WTC11 (cell line): ENCODE measurements around the gene DDI1.

Experiments
- AFF4 ChIP-seq: sonication (generic); formaldehyde crosslinking; IDR thresholded peaks from 2 replicates; pipeline ENCODE4 v1.8.1; 2023; ENCODE audit warnings: mild to moderate bottlenecking, missing genetic modification reagents, borderline replicate concordance
- CTCF ChIP-seq: fragments of 200-600 bp; IDR thresholded peaks from 2 replicates; pipeline ENCODE4 v1.8.0; 2022; ENCODE audit warnings: antibody characterized with exemption
- FOXK1 ChIP-seq: sonication (generic); formaldehyde crosslinking; IDR thresholded peaks from 2 replicates; pipeline ENCODE4 v1.8.0; 2022; ENCODE audit warnings: mild to moderate bottlenecking, moderate library complexity, missing genetic modification reagents
- FOXP4 ChIP-seq: sonication (generic); formaldehyde crosslinking; IDR thresholded peaks from 2 replicates; pipeline ENCODE4 v1.8.0; 2022; ENCODE audit warnings: mild to moderate bottlenecking, missing genetic modification reagents
- HMGA2 ChIP-seq: fragments of 250-450 bp; sonication (Bioruptor Pico); IDR thresholded peaks from 2 replicates; pipeline ENCODE4 v1.4.0; 2021; ENCODE audit warnings: mild to moderate bottlenecking, moderate library complexity
- IRF2 ChIP-seq: sonication (generic); formaldehyde crosslinking; IDR thresholded peaks from 2 replicates; pipeline ENCODE4 v1.8.0; 2022; ENCODE audit warnings: low read depth, missing genetic modification reagents, borderline replicate concordance
- MAX ChIP-seq: sonication (generic); formaldehyde crosslinking; IDR thresholded peaks from 2 replicates; pipeline ENCODE4 v1.8.0; 2022; ENCODE audit warnings: mild to moderate bottlenecking, missing genetic modification reagents
- NFYB ChIP-seq: sonication (generic); formaldehyde crosslinking; conservative IDR thresholded peaks from 2 replicates; pipeline ENCODE4 v1.8.0; 2022; ENCODE audit warnings: low read depth, missing genetic modification reagents
- PRDM15 ChIP-seq: sonication (generic); formaldehyde crosslinking; IDR thresholded peaks from 2 replicates; pipeline ENCODE4 v1.8.0; 2022; ENCODE audit warnings: missing genetic modification reagents

GRCh38 chr11:104060820-104061219 lies 24.4 kb downstream of the DDI1 start:
- TF ChIP-seq NFYB (CRISPR knock-in tag) (no peak), AFF4 (CRISPR knock-in tag) (no peak), MAX (CRISPR knock-in tag) (no peak), IRF2 (no peak), FOXP4 (CRISPR knock-in tag) (no peak), CTCF (no peak), PRDM15 (CRISPR knock-in tag) (no peak), FOXK1 (CRISPR knock-in tag) (no peak), HMGA2 (CRISPR knock-in tag) (no peak)
